Body of pancreas (tissue), 4 donors: Measurements from ENCODE around the gene TBCK. TPM values are rescaled to one million over a fixed set of nuclear protein-coding genes. Genes with fewer than 3 reads are reported as not detected.

Source experiments
- ATAC-seq: fragments of 150-250 bp; one replicate; pipeline ENCODE4 v1.9.1; 2016
- DNase-seq, 4 donors: peaks; one replicate each; pipeline ENCODE4 v3.0.0-alpha.2; 2019
- H3K27ac ChIP-seq, 4 donors: fragments of 200-600 bp; sonication (generic); 1 replicate in 3 of 4; 2 replicates in 1 of 4; pipeline versions ENCODE4 v1.5.1 to v1.6.1; 2016 to 2019; ENCODE audit warnings: mild to moderate bottlenecking in 1 of 4, mixed read lengths in 1 of 4, moderate library complexity in 1 of 4
- H3K27me3 ChIP-seq, 2 donors: fragments of 200-600 bp; sonication (generic); one replicate each; pipeline ENCODE4 v1.6.0; 2016; ENCODE audit warnings: mild to moderate bottlenecking in 1 of 2
- H3K36me3 ChIP-seq, 2 donors: fragments of 200-600 bp; sonication (generic); replicated peaks in 1 of 2; 2 replicates each; pipeline ENCODE4 v1.5.1; 2016; ENCODE audit warnings: low read depth in 2 of 2; ENCODE audit not compliant: insufficient read depth in 1 of 2
- H3K4me1 ChIP-seq: fragments of 200-600 bp; sonication (generic); one replicate; pipeline ENCODE4 v1.6.0; 2016
- H3K4me3 ChIP-seq, 2 donors: fragments of 200-600 bp; sonication (generic); 1 replicate in 1 of 2; 2 replicates in 1 of 2; pipeline ENCODE4 v1.5.1; 2016 to 2019
- H3K9me3 ChIP-seq, 3 donors: fragments of 200-600 bp; sonication (generic); 1 replicate in 2 of 3; 2 replicates in 1 of 3; pipeline ENCODE4 v1.5.1; 2016
- POLR2A ChIP-seq, 3 donors: fragments of 450-650 bp; IDR thresholded peaks; one replicate each; pipeline ENCODE4 v1.6.1; 2016; ENCODE audit warnings: antibody characterized with exemption in 3 of 3, mild to moderate bottlenecking in 2 of 3
- WGBS, 2 donors: methylation state at CpG; one replicate each; pipeline ENCODE4 v1.1.5; 2017; 5-methylcytosine and 5-hydroxymethylcytosine counted together
- intact Hi-C: fragments of 100-400 bp; cut with DNase I; formaldehyde crosslinking; loops from one replicate; pipeline ENCODE4 v1.15.1; 2023
- total RNA-seq, 2 donors: library from RNA; depleted of rRNA; stranded (reverse); fragments of >200 nt; gene quantifications; one replicate each; pipeline ENCODE4 v1.1.0, GENCODE V29; 2016
- TF ChIP-seq, protein P1 (sequence below), 7 experiments: fragments of 450-650 bp in 4 of 7; fragments of 200-600 bp in 3 of 7; sonication (generic) in 3 of 7; IDR thresholded peaks; one replicate each; pipeline ENCODE4 v1.5.1; 2016 to 2019; ENCODE audit warnings: antibody characterized with exemption in 7 of 7

The TBCK gene
- total RNA-seq, 2 donors from 2014 or later: 24.7 to 28.5 TPM

- 86 to 92% methylated on average over 1 of the region's 1 CpG for WGBS, 2 donors
- ATAC-seq (no peak), DNase-seq (no peak)
- Histone ChIP-seq H3K4me1 (no peaks in the 10 kb centered on the region), H3K27ac (no peak overlapping the region), H3K4me3 (no peak overlapping the region), H3K9me3 (no peaks in the 10 kb centered on the region), H3K27me3 (no peaks in the 10 kb centered on the region), H3K36me3 (peaks cover 0 to 6% of the 10 kb centered on the region in 2 donors)
- intact Hi-C loops: no loop called here
- TF ChIP-seq, protein P1, sequence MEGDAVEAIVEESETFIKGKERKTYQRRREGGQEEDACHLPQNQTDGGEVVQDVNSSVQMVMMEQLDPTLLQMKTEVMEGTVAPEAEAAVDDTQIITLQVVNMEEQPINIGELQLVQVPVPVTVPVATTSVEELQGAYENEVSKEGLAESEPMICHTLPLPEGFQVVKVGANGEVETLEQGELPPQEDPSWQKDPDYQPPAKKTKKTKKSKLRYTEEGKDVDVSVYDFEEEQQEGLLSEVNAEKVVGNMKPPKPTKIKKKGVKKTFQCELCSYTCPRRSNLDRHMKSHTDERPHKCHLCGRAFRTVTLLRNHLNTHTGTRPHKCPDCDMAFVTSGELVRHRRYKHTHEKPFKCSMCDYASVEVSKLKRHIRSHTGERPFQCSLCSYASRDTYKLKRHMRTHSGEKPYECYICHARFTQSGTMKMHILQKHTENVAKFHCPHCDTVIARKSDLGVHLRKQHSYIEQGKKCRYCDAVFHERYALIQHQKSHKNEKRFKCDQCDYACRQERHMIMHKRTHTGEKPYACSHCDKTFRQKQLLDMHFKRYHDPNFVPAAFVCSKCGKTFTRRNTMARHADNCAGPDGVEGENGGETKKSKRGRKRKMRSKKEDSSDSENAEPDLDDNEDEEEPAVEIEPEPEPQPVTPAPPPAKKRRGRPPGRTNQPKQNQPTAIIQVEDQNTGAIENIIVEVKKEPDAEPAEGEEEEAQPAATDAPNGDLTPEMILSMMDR (IDR thresholded peaks at IDR 0.05): no peak
- TF ChIP-seq POLR2A (IDR thresholded peaks at IDR 0.05): no peak
Measured at GRCh38 chr4:106344647-106344970, 28.6 kb upstream of the TBCK start.

DNA sequence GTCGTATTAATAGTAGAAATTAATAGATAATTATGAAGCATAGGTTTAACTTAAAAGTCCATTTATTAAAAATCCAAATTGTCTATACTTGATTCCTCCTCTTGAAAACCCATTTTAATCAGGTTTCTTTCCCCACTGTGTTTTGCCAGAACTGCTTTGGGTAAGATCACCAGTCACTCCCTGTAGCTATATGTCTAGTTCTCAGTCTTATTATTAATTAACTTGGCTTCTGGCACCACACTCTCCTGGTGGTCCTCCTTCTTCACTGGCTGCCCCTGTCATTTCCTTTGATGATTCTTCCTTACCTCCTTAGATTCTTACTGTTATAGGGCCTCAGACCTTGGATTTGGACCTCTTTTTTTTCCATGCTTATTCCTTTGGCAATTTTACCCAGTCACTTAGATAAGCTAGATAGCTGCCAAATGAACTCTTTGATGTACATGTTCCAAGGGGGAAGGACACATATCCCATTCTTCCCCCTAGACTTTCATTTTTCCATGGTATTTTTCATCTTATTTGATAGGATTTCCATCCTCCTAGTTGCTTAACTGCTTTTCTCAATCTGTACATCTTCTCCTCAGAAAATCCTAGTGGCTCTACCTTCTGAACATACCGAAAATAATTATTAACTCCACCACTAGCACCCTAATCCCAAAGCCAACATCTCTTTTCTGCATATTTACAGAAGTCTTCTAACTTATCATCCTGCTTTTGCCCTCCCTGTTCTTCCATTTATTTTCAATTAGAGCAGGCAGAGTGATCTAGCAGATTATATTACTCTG is 28.0 kb upstream of the TBCK start:
- DNase-seq: no peak
- Histone ChIP-seq H3K4me3 (no peak overlapping the region), H3K27ac (no peak overlapping the region), H3K9me3 (no peaks in the 10 kb centered on the region), H3K36me3 (peaks cover 0 to 6% of the 10 kb centered on the region in 2 donors), H3K4me1 (no peaks in the 10 kb centered on the region), H3K27me3 (no peaks in the 10 kb centered on the region)
- WGBS, 2 donors: 91 to 93% methylated on average over 2 of the region's 2 CpGs
- TF ChIP-seq, protein P1 (IDR thresholded peaks at IDR 0.05): no peak
- TF ChIP-seq POLR2A (IDR thresholded peaks at IDR 0.05): no peak
- ATAC-seq: no peak
- intact Hi-C loops: no loop called here

GRCh38 chr4:106340774-106341173 is 24.8 kb upstream of the TBCK start:
- TF ChIP-seq POLR2A (IDR thresholded peaks at IDR 0.05): no peak
- TF ChIP-seq, protein P1 (IDR thresholded peaks at IDR 0.05): no peak
- 94 to 97% methylated on average over 1 of the region's 1 CpG for WGBS, 2 donors

GRCh38 chr4:106339431-106339830 is 23.4 kb upstream of the TBCK start:
- no peak for ATAC-seq
- peaks cover 4 to 16% of the 10 kb centered on the region in 2 donors for H3K36me3 ChIP-seq
- TF ChIP-seq, protein P1 (IDR thresholded peaks at IDR 0.05): no peak
- no peak for TF ChIP-seq POLR2A (IDR thresholded peaks at IDR 0.05)
- no peak overlapping the region for H3K27ac ChIP-seq
- no peak overlapping the region for H3K4me3 ChIP-seq
- no peaks in the 10 kb centered on the region for H3K9me3 ChIP-seq
- no peak for DNase-seq
- whole genome bisulfite sequencing, 2 donors: 87 to 97% methylated on average over 4 of the region's 4 CpGs
- H3K27me3 ChIP-seq: no peaks in the 10 kb centered on the region
- H3K4me1 ChIP-seq: no peaks in the 10 kb centered on the region
- intact Hi-C loops: no loop called here

More at GRCh38 chr4:106340774-106341173, 24.8 kb upstream of the TBCK start:
- H3K4me3 ChIP-seq: no peak overlapping the region
- DNase-seq (no peak), ATAC-seq (no peak)
- H3K36me3 ChIP-seq: peaks cover 0 to 16% of the 10 kb centered on the region in 2 donors
- H3K27me3 ChIP-seq: no peaks in the 10 kb centered on the region
- H3K27ac ChIP-seq: no peak overlapping the region
- H3K9me3 ChIP-seq: no peaks in the 10 kb centered on the region
- H3K4me1 ChIP-seq: no peaks in the 10 kb centered on the region
- intact Hi-C loops: no loop called here

DNA sequence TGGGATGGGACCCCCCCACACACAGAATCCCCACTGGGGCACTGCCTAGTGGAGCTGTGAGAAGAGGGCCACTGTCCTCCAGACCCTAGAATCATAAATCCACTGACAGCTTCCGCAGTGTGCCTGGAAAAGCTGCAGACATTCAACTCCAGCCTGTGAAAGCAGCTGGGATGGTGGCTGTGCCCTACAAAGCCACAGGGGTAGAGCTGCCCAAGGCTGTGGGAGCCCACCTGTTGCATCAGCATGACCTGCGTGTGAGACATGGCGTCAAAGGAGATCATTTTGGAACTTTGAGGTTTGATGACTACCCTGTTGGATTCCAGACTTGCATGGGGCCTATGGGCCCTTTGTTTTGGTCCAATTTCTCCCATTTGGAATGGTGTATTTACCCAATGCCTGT is 22.7 kb upstream of the TBCK start:
- Histone ChIP-seq H3K9me3 (no peaks in the 10 kb centered on the region), H3K4me3 (no peak overlapping the region), H3K27me3 (no peaks in the 10 kb centered on the region), H3K36me3 (peaks cover 4 to 16% of the 10 kb centered on the region in 2 donors), H3K4me1 (no peaks in the 10 kb centered on the region), H3K27ac (no peak overlapping the region)
- no peak for ATAC-seq
- TF ChIP-seq, protein P1 (IDR thresholded peaks at IDR 0.05): no peak
- no peak for TF ChIP-seq POLR2A (IDR thresholded peaks at IDR 0.05)
- intact Hi-C loops: no loop called here
- 97 to 100% methylated on average over 1 to 3 of the region's 3 CpGs for WGBS, 2 donors
- DNase-seq: no peak
